Measurements from ENCODE around the gene TPO.

The TPO gene

GRCh38 chr2:1517786-1518185, 104.5 kb downstream of the TPO start:
- TF ChIP-seq CTCF (IDR thresholded peaks at IDR 0.05; ENCODE audit: extremely low read depth, missing control alignments): no peak
- no peak for DNase-seq (ENCODE audit: low spot score)

GRCh38 chr2:1518331-1518803, 105.1 kb downstream of the TPO start:
- DNase-seq (ENCODE audit: low spot score): no peak

GRCh38 chr2:1518867-1519530, 105.7 kb downstream of the TPO start:
- no peak for TF ChIP-seq CTCF (IDR thresholded peaks at IDR 0.05; ENCODE audit: extremely low read depth, missing control alignments)
- DNase-seq (ENCODE audit: low spot score): no peak

More at GRCh38 chr2:1518331-1518803, 105.1 kb downstream of the TPO start:
- no peak for TF ChIP-seq CTCF (IDR thresholded peaks at IDR 0.05; ENCODE audit: extremely low read depth, missing control alignments)

GRCh38 chr2:1521191-1521877, 108.1 kb downstream of the TPO start:
- no peak for DNase-seq (ENCODE audit: low spot score)
- TF ChIP-seq CTCF (IDR thresholded peaks at IDR 0.05; ENCODE audit: extremely low read depth, missing control alignments): no peak

GRCh38 chr2:1521878-1522830, 108.9 kb downstream of the TPO start:
- DNase-seq (ENCODE audit: low spot score): no peak
- no peak for TF ChIP-seq CTCF (IDR thresholded peaks at IDR 0.05; ENCODE audit: extremely low read depth, missing control alignments)

- no peak for DNase-seq (ENCODE audit: low spot score)
- TF ChIP-seq CTCF (IDR thresholded peaks at IDR 0.05; ENCODE audit: extremely low read depth, missing control alignments): no peak
Observed at GRCh38 chr2:1527153-1527992, 114.1 kb downstream of the TPO start.

All from GM20000 (cell line).